Breast epithelium (tissue), 3 donors: ENCODE results near the gene MTARC2.

Experiments used
- CTCF ChIP-seq, 3 donors: fragments of 450-650 bp; IDR thresholded peaks; one replicate each; pipeline ENCODE4 v1.5.1; 2016 to 2017; ENCODE audit warnings: antibody characterized with exemption in 3 of 3, mild to moderate bottlenecking in 3 of 3, moderate library complexity in 3 of 3
- POLR2A ChIP-seq: fragments of 450-650 bp; IDR thresholded peaks from one replicate; pipeline ENCODE4 v1.6.1; 2016; ENCODE audit warnings: antibody characterized with exemption, mild to moderate bottlenecking, moderate library complexity
- POLR2AphosphoS5 ChIP-seq, 3 donors: sonication (generic); formaldehyde crosslinking; IDR thresholded peaks; one replicate each; pipeline ENCODE4 v1.6.1; 2017; ENCODE audit warnings: antibody characterized with exemption in 3 of 3

DNA sequence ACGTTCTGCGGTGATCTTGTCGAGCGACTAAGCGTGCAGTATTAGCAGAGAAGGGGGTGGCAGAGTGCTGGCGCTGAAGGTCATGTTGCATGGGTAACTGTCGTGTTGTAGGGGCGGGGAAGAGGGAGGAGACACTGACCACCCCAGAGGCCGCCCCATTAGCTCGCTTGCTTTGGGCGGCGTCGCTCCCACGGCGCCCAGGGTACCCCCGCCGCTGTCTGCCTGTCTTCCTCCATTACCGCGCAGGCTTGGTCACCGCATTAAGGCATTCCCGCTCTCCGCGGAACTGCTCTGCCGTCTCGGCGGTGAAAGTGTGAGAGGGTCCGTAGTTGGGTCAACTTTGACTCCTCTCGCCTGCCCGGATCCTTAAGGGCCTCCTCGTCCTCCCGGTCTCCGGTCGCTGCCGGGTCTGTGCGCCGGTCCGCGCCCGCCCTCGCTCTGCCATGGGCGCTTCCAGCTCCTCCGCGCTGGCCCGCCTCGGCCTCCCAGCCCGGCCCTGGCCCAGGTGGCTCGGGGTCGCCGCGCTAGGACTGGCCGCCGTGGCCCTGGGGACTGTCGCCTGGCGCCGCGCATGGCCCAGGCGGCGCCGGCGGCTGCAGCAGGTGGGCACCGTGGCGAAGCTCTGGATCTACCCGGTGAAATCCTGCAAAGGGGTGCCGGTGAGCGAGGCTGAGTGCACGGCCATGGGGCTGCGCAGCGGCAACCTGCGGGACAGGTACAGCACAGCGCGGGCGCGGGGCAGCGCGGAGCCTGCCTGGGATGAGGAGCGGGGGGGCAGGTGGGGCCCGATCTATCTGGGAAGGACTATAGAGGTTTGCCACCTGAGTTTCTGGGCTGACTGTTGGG, at the start of gene MTARC2:
- TF ChIP-seq POLR2A: peak; percentile 41
- TF ChIP-seq CTCF (IDR thresholded peaks at IDR 0.05): no peak
- TF ChIP-seq POLR2AphosphoS5 (IDR thresholded peaks at IDR 0.05): peak; percentile 45 to 56 (median 50)
